Lower lobe of right lung (tissue), 2 donors: Measurements from ENCODE around the gene TIA1. TPM values are rescaled to one million over a fixed set of nuclear protein-coding genes. Genes with fewer than 3 reads are reported as not detected.

Source experiments
- ATAC-seq, 2 donors: fragments of 200-7000 bp; cut with Tn5 transposase; one replicate each; pipeline ENCODE4 v1.9.1; 2020 to 2022; ENCODE audit warnings: mild to moderate bottlenecking in 2 of 2, moderate library complexity in 2 of 2
- DNase-seq: peaks from one replicate; pipeline ENCODE4 v3.0.0-alpha.2; 2020
- H3K27ac ChIP-seq: fragments of 200-600 bp; one replicate; pipeline ENCODE4 v1.8.0; 2022
- H3K27me3 ChIP-seq: fragments of 200-600 bp; one replicate; pipeline ENCODE4 v1.8.0; 2022; ENCODE audit warnings: low read depth
- H3K36me3 ChIP-seq: fragments of 200-600 bp; one replicate; pipeline ENCODE4 v1.8.0; 2022; ENCODE audit warnings: mild to moderate bottlenecking
- H3K4me1 ChIP-seq: fragments of 200-600 bp; one replicate; pipeline ENCODE4 v1.8.0; 2022
- H3K4me3 ChIP-seq: fragments of 200-600 bp; one replicate; pipeline ENCODE4 v1.8.0; 2022; ENCODE audit warnings: mild to moderate bottlenecking
- H3K9me3 ChIP-seq: fragments of 200-600 bp; one replicate; pipeline ENCODE4 v1.8.0; 2022
- intact Hi-C: fragments of 100-400 bp; cut with DNase I; formaldehyde crosslinking; loops from one replicate; pipeline ENCODE4 v1.11.0; 2022
- total RNA-seq: library from RNA; stranded (reverse); fragmentation: NEBNext Ultra II Directional; extraction: Animal tissue kit (Norgen Biotek cat#: 25700); gene quantifications from one replicate; pipeline ENCODE4 v1.2.1, GENCODE V29; 2021
- TF ChIP-seq, protein P1 (sequence below): fragments of 200-600 bp; IDR thresholded peaks from one replicate; pipeline ENCODE4 v1.8.0; 2022; ENCODE audit warnings: antibody characterized with exemption, mild to moderate bottlenecking
- donor health status: DM: no; HTN: yes; CAD: no; lungs with severe emphysema.

TIA1 gene
- total RNA-seq, 1 donor from 2014 or later: 118 TPM

DNA sequence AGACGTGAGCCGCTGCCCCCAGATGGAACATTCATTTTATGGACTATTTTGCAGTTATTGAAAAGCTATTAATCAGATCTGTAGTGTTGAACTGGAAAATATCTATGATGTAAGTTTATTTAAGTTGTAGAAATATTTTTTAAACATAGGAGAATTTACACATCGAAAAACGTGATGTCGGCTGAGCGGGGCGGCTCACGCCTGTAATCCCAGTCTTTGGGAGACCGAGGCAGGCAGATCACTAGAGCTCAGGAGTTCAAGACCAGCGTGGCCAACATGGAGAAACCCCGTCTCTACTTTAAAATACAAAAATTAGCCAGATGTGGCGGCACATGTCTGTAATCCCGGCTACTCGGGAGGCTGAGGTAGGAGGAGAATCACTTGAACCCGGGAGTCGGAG, 2.0 kb upstream of the TIA1 start:
- TF ChIP-seq, protein P1, sequence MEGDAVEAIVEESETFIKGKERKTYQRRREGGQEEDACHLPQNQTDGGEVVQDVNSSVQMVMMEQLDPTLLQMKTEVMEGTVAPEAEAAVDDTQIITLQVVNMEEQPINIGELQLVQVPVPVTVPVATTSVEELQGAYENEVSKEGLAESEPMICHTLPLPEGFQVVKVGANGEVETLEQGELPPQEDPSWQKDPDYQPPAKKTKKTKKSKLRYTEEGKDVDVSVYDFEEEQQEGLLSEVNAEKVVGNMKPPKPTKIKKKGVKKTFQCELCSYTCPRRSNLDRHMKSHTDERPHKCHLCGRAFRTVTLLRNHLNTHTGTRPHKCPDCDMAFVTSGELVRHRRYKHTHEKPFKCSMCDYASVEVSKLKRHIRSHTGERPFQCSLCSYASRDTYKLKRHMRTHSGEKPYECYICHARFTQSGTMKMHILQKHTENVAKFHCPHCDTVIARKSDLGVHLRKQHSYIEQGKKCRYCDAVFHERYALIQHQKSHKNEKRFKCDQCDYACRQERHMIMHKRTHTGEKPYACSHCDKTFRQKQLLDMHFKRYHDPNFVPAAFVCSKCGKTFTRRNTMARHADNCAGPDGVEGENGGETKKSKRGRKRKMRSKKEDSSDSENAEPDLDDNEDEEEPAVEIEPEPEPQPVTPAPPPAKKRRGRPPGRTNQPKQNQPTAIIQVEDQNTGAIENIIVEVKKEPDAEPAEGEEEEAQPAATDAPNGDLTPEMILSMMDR: no peak

GRCh38 chr2:70247364-70248180, 856 bp downstream of the TIA1 start:
- ATAC-seq: no peak
- DNase-seq: no peak
- peak overlapping the region; percentile 78 for H3K4me3 ChIP-seq
- TF ChIP-seq, protein P1: no peak
- H3K4me1 ChIP-seq: peaks cover 43% of the 10 kb centered on the region
- H3K27me3 ChIP-seq: no peaks in the 10 kb centered on the region
- intact Hi-C loops: no loop called here
- H3K9me3 ChIP-seq: no peaks in the 10 kb centered on the region
- peak overlapping the region; percentile 94 for H3K27ac ChIP-seq
- H3K36me3 ChIP-seq: no peaks in the 10 kb centered on the region

More for the DNA sequence above, 2.0 kb upstream of the TIA1 start:
- Histone ChIP-seq H3K4me3 (no peak overlapping the region), H3K9me3 (no peaks in the 10 kb centered on the region), H3K27me3 (no peaks in the 10 kb centered on the region), H3K36me3 (no peaks in the 10 kb centered on the region), H3K27ac (no peak overlapping the region), H3K4me1 (peaks cover 14% of the 10 kb centered on the region)
- no peak for DNase-seq
- ATAC-seq: no peak
- intact Hi-C loops: no loop called here

DNA sequence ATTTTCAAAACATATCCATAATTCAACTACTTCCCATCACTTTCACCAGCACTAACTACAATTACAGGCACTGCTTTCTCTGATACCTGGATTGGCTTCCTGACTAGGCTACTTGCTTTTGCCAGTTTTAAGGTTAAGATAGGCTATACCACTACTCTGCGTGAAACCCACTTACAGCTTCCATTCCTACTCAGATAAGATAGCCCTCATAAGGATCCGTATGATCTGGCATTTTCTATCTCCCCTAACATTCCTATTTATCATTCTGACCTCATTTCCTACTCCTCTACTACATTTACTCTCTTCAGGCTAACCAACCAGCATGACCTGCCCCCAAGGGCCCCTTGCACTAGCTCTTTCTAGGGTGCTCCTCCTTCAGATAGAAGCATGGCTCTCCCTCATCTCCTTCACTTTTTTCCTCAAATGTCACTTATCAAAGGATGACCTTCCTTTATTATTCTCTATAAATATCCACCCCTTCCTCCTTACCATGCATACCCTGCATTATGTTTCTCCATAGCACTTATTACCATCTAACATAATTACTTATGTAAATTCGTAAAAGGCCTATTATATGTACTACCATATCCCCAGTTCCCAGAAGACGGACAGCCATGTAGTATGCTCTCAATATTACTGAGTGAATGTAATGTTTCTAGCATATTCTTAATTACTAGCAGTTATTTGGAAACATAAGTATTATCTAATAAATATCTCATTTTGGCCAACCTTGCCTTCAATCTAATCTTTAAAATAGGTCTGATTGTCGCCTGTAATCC, 4.4 kb downstream of the TIA1 start:
- Histone ChIP-seq H3K36me3 (peaks cover 18% of the 10 kb centered on the region), H3K9me3 (no peaks in the 10 kb centered on the region), H3K4me3 (no peak overlapping the region), H3K27me3 (no peaks in the 10 kb centered on the region), H3K27ac (no peak overlapping the region), H3K4me1 (peaks cover 64% of the 10 kb centered on the region)
- intact Hi-C loops: no loop called here
- TF ChIP-seq, protein P1: no peak
- ATAC-seq: no peak
- no peak for DNase-seq

GRCh38 chr2:70242552-70242951, 5.9 kb downstream of the TIA1 start:
- intact Hi-C loops: no loop called here
- H3K4me1 ChIP-seq: peaks cover 64% of the 10 kb centered on the region

GRCh38 chr2:70241340-70241739, 7.1 kb downstream of the TIA1 start:
- H3K36me3 ChIP-seq: peaks cover 33% of the 10 kb centered on the region
- intact Hi-C loops: no loop called here
- no peak overlapping the region for H3K27ac ChIP-seq
- H3K4me1 ChIP-seq: peaks cover 59% of the 10 kb centered on the region
- no peak overlapping the region for H3K4me3 ChIP-seq
- H3K9me3 ChIP-seq: no peaks in the 10 kb centered on the region
- ATAC-seq: no peak
- no peak for DNase-seq
- TF ChIP-seq, protein P1: no peak
- no peaks in the 10 kb centered on the region for H3K27me3 ChIP-seq

More at GRCh38 chr2:70242552-70242951, 5.9 kb downstream of the TIA1 start:
- ATAC-seq (no peak), DNase-seq (no peak)
- H3K4me3 ChIP-seq: no peak overlapping the region
- H3K27ac ChIP-seq: no peak overlapping the region
- no peaks in the 10 kb centered on the region for H3K9me3 ChIP-seq
- peaks cover 29% of the 10 kb centered on the region for H3K36me3 ChIP-seq
- no peaks in the 10 kb centered on the region for H3K27me3 ChIP-seq
- TF ChIP-seq, protein P1: no peak
